ENCODE measurements around the gene CRAT.

Gene CRAT

DNA sequence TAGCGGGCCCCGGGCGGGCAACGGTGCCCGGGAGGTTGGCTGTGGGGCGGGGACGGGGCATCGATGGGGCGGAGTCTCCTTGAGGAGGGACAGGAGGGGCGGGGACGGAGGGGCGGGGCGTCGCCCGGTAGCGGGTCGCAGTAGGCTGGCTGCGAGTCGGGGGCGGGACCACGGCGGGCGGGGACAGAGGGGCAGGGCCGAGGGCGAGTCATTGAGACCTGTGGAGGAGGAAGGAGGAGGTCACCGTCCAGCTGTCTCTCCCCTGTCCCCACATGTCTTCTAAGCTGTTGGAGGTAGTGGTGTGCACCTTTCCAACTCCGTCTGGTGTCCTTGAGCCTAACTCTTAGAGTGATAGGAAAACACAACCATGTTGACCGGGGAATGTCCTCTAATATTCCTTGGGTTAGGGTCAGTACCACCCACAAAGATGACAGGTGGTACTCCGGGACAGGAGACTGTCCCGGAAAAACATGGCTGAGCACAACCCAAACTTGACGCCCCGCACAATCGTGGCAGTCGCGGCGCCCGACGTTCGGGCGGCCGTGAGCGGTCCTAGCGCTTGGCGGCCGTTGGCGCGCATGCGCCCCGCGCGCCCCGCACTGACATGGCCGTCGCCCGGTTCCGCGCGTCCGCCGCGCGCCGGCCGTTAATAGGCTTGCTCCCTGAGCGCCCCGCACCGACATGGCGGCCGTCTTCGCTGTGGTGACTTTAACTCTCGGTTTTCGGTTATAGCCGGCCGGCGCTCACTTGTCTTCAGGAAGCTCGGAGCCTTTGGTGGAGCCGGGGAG lies at the start of gene CRAT, which contains the start of gene PTPA:
TSS of gene CRAT (minus strand) at position 54 of the 788 bp plus-strand sequence. CDS start 284 bp downstream, outside the sequence.
TSS of gene PTPA (plus strand) at position 676 of the 788 bp plus-strand sequence. CDS start 186 bp downstream, outside the sequence.
- DNase-seq (ENCODE audit: low read depth), result peak; percentile 93

- no peak for DNase-seq (ENCODE audit: low read depth)
These were observed 45.6 kb upstream of the CRAT start for GRCh38 chr9:129156163-129156562.

DNA sequence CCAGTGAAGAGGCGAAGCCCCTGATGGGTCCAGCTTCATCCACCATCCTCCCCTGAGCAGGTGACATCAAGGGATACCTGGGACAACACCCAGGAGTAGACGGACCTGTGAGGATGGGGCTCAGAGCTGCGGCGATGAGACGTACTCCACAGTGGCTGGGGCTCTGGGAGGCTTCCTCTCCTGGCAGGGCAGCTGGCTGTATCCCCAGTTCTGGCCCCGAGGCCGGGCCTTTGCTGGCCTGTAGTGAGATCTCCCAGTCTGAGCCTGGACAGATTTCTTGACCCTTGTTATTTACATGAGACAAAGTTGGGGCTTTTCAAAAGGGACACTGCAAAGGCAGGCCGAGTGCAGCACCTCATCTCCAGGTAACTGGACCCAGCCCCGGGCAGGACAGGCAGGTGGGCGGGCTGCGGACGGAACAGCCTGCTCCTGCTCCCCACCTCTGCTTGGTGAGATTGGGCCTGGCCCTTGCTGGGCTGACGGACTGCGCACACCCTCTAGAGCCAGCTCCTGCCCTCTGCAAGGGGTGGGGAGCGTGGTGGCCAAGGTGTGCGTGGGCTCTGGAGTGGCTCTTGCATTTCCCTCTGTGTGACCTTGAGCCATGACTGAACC lies 44.4 kb upstream of the CRAT start:
- DNase-seq (ENCODE audit: low read depth), result no peak

DNA sequence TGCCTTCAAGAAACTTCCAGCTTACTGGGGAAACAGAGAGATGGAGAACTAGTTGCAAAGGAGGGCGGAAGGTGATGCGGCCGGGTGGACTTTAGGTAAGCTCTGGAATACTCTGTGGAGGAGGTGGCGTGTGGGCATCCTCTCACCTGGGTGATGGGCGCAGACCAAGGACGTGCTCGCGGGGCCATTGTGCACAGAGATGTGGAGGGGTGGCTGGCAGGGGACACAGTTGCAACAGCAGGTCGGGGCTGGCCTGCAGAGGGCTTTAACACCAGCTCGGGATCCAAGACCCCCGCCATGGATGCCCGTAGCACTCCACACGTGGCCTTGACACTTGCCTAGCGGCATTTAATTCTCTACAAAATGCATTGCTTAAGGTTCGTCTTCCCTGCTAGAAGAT lies 40.9 kb upstream of the CRAT start:
- DNase-seq (ENCODE audit: low read depth), result no peak

DNA sequence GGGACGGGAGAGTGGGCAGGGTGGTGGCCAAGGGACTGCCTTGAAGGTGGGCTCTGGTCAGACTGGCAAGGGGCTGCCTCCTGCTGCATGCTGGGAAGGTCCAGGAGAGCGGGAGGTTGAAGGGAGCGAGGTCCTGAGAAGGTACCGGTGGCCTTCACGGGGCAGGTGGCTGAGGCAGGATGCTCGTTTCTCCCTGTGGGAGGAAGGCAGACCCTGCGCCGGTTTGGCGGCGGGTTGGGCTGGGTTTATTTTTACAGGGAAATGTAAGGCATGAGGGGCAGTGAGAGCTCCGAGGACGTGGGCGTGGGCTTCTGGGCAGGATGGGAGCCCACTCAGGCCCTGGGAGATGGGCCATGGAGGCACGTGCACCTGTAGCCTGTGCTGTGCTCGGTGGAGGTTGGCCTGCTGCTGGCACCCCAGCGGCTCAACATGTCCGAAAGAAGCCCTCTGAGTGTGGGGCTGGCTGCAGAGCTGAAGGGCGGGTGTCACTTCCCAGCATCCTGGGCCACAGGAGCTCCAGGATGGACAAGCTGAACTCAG lies 40.1 kb upstream of the CRAT start:
- DNase-seq (ENCODE audit: low read depth), result no peak

- DNase-seq (ENCODE audit: low read depth), result no peak
These were observed 39.5 kb upstream of the CRAT start for GRCh38 chr9:129150122-129150521.

DNA sequence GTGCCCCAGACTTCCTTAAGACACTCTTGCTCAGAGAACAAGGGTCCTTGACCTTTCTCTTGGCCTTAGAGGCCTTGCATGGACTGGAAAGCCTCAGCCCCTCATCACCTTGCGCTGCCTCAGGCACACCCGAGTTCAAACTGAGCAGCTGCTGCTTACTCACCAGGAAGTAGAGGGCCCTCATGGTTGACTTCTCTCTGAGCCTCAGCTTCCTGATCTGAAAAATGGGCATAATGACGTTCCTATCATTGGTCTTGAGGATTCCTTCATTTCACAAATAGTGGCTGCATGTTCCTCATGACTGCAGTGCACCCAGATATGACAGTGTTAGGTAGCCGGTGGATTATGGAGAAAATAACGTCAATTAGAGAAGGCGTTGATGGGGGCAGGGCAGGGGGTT lies 38.8 kb upstream of the CRAT start:
- no peak for DNase-seq (ENCODE audit: low read depth)

GRCh38 chr9:129148463-129149204 lies 38.0 kb upstream of the CRAT start:
- DNase-seq (ENCODE audit: low read depth), result no peak

DNA sequence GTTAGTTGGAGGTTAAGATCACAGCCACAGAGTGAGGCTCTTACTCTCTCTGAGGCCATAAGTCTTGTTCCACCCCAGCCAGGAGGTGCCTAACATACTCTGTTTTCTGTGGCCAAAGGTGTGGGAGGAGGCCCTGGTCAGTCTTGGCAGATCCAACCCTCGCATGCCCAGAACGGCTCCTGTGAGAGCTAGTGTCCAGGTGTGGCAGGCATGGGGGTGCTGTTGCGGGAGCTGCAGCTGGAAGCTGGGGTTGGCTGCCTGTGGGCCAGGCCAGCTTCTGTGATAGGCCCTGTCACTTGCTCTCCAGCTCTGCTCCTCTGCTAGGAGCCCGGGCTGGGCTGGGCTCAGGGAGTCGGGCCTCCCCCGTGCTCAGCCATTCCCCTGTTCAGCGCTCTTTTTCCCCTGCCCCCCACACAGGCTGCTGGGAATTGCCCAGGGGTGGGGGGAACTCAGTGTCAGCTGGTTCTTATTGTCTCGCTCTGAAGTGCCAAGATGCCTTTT lies 35.9 kb upstream of the CRAT start:
- peak; percentile 35 for DNase-seq (ENCODE audit: low read depth)

DNA sequence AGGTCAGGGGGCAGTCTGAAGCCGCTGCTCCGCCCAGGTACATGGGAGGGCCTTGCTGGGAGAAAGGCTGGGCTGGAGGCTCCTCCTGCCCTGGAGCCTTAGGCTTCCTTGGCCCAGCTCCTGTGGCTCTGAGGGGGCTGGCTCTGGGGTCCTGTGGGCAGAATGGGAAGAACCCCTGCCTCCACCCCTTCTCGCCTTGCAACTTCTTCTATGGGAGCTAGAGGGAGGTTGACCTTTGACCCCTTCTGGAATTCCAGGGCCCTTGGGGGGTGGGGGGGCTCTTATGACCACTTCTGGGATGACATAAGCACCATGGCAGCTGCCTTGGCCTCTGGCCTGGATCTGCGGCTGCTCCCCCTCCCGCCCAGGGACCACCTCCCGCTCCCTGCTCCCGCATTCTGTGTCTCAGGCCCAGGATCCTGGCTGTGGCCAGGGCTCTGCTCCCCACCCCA lies 35.3 kb upstream of the CRAT start:
- DNase-seq (ENCODE audit: low read depth), result peak; percentile 91

DNA sequence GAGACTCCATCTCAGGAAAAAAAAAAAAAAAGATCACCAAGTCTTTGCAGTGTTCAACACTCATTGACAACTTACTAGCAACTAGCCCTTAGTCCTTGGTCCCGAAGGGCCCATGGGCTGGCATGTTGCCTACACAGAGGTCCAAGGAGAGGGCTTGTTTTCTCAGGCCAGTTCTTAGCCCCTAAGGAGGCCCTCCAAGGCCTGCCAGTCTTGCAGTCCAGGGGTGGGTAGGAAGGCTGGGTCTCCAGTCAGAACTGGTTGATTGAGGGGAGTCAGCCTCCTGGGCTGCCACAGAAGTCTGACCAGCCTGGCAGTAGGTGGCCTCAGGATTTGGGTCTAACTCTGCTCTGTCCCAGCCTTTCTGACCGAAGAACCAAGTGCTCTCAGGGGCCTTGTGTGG lies 34.7 kb upstream of the CRAT start:
- DNase-seq (ENCODE audit: low read depth), result no peak

- peak; percentile 88 for DNase-seq (ENCODE audit: low read depth)
These were observed 32.7 kb upstream of the CRAT start for GRCh38 chr9:129143031-129143927.

DNA sequence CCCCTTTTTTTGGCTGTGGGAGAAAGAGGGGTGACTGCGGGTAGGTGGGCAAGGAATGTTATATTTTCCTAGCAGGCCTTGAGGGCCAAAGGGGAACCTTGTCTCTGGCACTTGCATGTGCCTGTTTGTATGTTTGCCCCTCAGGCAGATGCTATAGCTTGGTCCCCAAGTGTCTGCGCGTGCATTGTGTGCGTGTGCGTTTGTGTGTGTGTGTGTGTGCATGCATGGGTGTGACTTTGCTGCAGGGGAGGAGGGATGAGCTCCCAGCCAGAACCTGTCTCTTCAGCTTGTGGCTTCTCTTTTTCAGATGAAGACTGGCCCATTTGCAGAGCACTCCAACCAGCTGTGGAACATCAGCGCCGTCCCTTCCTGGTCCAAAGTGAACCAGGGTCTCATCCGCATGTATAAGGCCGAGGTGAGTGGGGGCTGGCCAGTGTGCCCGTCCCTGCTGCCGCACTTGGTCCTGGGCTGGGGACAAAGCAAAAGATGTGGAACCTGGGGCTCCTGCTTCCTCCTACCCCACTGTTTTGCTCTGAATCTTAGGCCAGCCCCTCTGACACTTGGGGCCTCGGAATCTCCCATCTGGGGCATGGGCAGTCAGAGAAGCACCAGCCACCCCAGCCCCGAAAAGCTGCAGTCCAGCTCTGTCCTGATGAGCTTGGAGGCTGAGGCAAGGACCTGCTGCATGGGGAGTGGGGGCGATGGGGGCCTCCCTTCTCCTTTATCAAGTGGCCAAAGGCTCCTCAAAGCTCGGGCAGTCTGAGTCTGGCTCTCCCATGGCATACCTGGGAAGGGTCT lies 31.7 kb upstream of the CRAT start:
- DNase-seq (ENCODE audit: low read depth), result no peak

- DNase-seq (ENCODE audit: low read depth), result peak; percentile 94
These were observed 30.8 kb upstream of the CRAT start for GRCh38 chr9:129141066-129142041.

DNA sequence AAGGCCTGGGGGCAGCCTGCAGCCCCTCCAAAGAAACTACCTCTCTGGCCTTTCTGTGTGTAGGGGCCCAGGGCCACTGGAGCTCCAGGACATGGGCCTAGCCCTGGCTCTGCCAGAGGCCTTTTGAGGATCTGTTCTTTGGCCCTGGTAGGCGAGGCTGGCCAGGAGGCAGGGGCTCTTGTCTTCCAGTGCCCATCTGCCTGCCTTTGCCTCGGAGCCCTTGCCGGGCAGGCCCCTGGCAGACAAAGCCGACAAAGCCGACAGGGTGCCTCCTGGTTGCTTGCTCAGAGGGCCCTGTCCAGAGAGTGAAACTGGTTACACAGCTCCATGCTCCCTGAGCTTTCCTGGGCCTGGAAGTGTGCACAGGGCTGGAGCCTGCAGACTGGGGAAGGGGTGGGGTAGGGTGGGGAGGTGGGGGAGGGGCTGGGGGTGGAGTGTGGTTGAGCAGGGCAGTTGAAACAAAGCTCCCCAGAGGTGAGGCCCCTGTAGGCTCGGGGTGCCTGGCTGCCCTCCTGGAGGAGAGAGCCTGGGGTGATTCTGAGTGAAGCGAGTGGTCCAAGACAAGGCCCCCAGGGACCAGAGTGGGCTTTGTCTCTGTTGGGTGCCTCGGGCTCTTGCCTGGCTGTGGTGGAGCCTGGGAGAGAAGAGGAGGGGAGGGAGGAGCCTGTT lies 29.9 kb upstream of the CRAT start:
- DNase-seq (ENCODE audit: low read depth), result peak; percentile 55

GRCh38 chr9:129139993-129140396 lies 29.4 kb upstream of the CRAT start:
- peak; percentile 100 for DNase-seq (ENCODE audit: low read depth)

GRCh38 chr9:129139233-129139992 lies 28.8 kb upstream of the CRAT start:
- peak; percentile 85 for DNase-seq (ENCODE audit: low read depth)

Data from iris pigment epithelial cell (primary cell).